ENCODE data around the gene PTGR3.

GRCh38 chr18:75223687-75224347 is 14.9 kb upstream of the PTGR3 start:
- no peak for TF ChIP-seq CTCF (IDR thresholded peaks at IDR 0.05)
- TF ChIP-seq POLR2A (IDR thresholded peaks at IDR 0.05): no peak
